ENCODE measurements around the gene ECM2. TPM values are rescaled to one million over a fixed set of nuclear protein-coding genes. Genes with fewer than 3 reads are reported as not detected.

ECM2 gene
- total RNA-seq, 1 donor = 62.2 TPM

DNA sequence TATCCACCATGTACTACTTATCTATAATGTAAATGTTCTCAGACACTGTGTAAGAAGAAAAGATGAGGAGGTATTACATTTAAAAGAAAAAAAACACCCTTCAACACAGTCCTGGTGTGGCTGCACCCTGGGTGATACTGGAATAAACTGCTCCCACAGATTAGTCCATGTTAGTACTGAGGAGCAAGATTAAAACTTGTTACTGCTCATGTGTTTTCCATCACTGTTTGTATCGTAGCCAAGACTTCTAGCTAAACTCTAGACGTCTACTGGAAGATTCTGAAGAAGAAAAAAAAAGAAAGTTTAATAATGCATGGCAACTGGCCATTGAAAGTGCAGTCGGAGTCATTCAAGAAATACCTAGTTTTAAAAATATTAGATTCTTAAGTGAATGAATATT is 53.5 kb downstream of the ECM2 start, which contains the start of gene ASPN:
Gene ASPN, minus strand, starts transcription at position 178 of the 400 bp plus-strand sequence.
- TF ChIP-seq CTCF (IDR thresholded peaks at IDR 0.05; ENCODE audit: extremely low read depth, low read depth, low read length) = no peak
- H3K9me3 ChIP-seq (ENCODE audit: low read depth, low read length) = no peaks in the 10 kb centered on the region
- no peaks in the 10 kb centered on the region for H3K36me3 ChIP-seq (ENCODE audit: insufficient read depth, low read length)
- no peak within 1 kb of the TSS for H3K27ac ChIP-seq (ENCODE audit: low read depth, low read length)
- no peaks in the 10 kb centered on the region for H3K27me3 ChIP-seq (ENCODE audit: insufficient read depth, low read length)
- DNase-seq (ENCODE audit: insufficient read length, low spot score, missing footprints) = no peak
- H2AFZ ChIP-seq (ENCODE audit: low read length) = peak within 1 kb of the TSS; percentile 77
- H4K20me1 ChIP-seq (ENCODE audit: insufficient read depth, low read length) = no peaks in the 10 kb centered on the region
- peaks cover 21% of the 10 kb centered on the region for H3K4me1 ChIP-seq (ENCODE audit: insufficient read depth, low read length)
- H3K4me2 ChIP-seq (ENCODE audit: insufficient read depth, low read length) = peak within 1 kb of the TSS; percentile 3
- H3K4me3 ChIP-seq (ENCODE audit: insufficient read depth, low read length) = no peak within 1 kb of the TSS
- H3K79me2 ChIP-seq (ENCODE audit: insufficient read depth, low read length) = no peaks in the 10 kb centered on the region

- Histone ChIP-seq H2AFZ (ENCODE audit: low read length) (peak overlapping the region; percentile 77), H3K27ac (ENCODE audit: low read depth, low read length) (no peak overlapping the region), H3K27me3 (ENCODE audit: insufficient read depth, low read length) (no peaks in the 10 kb centered on the region), H3K4me3 (ENCODE audit: insufficient read depth, low read length) (no peak overlapping the region), H3K4me1 (ENCODE audit: insufficient read depth, low read length) (peaks cover 21% of the 10 kb centered on the region), H3K36me3 (ENCODE audit: insufficient read depth, low read length) (no peaks in the 10 kb centered on the region), H3K4me2 (ENCODE audit: insufficient read depth, low read length) (peak overlapping the region; percentile 3), H3K9me3 (ENCODE audit: low read depth, low read length) (no peaks in the 10 kb centered on the region), H3K79me2 (ENCODE audit: insufficient read depth, low read length) (no peaks in the 10 kb centered on the region), H4K20me1 (ENCODE audit: insufficient read depth, low read length) (no peaks in the 10 kb centered on the region)
- no peak for DNase-seq (ENCODE audit: insufficient read length, low spot score, missing footprints)
- TF ChIP-seq CTCF (IDR thresholded peaks at IDR 0.05; ENCODE audit: extremely low read depth, low read depth, low read length) = no peak
Observed at GRCh38 chr9:92480986-92481633, 54.7 kb downstream of the ECM2 start.

DNA sequence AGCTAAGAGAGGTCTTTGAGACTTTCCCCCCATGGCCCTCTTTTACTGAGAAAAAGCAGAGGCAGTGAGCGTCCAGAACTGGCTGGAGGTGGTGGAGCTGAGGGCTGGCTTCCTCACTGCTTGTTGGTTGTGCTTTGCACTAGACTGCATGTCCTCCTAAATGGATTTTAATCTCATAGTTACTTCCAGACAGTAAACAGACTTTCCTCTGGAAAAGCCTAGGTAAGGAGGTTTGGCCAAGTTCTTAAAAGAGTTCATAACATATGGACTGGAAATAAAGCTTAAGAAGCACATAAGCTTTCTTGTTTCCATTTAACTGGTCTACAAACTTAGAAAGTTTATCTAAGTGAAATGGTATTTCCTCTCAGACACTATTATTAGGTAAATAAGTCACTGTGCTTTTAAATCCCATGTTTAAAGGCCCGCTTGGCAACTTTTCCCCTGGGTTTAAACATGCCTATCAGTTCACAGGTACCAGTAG is 55.5 kb downstream of the ECM2 start:
- H4K20me1 ChIP-seq (ENCODE audit: insufficient read depth, low read length) = no peaks in the 10 kb centered on the region
- H3K4me1 ChIP-seq (ENCODE audit: insufficient read depth, low read length) = peaks cover 21% of the 10 kb centered on the region
- H3K4me2 ChIP-seq (ENCODE audit: insufficient read depth, low read length) = peak overlapping the region; percentile 19
- DNase-seq (ENCODE audit: insufficient read length, low spot score, missing footprints) = peak; percentile 49
- no peak for TF ChIP-seq CTCF (IDR thresholded peaks at IDR 0.05; ENCODE audit: extremely low read depth, low read depth, low read length)
- H3K9me3 ChIP-seq (ENCODE audit: low read depth, low read length) = no peaks in the 10 kb centered on the region
- H3K27me3 ChIP-seq (ENCODE audit: insufficient read depth, low read length) = no peaks in the 10 kb centered on the region
- H2AFZ ChIP-seq (ENCODE audit: low read length) = peak overlapping the region; percentile 77
- no peak overlapping the region for H3K27ac ChIP-seq (ENCODE audit: low read depth, low read length)
- H3K79me2 ChIP-seq (ENCODE audit: insufficient read depth, low read length) = no peaks in the 10 kb centered on the region
- H3K36me3 ChIP-seq (ENCODE audit: insufficient read depth, low read length) = no peaks in the 10 kb centered on the region
- no peak overlapping the region for H3K4me3 ChIP-seq (ENCODE audit: insufficient read depth, low read length)

DNA sequence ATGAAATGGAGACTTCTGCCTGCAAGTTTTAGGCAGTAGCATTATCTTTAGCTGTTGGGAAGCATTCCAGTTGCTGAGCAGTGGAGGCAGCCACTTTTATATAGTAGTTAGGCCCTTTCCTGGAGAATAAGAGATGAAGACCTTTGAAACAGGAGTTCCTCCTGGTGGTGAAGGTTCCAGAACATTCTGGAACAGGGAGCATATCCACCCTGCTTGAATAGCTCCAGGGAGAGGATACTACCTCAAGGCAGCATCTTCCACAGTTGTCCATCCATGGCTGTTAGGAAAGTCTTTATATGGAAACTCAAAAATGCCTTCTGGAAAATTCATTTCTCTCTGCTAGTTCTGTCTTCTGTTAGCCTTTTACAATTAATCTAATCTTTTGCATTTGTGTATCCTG is 56.4 kb downstream of the ECM2 start:
- Histone ChIP-seq H3K9me3 (ENCODE audit: low read depth, low read length) (no peaks in the 10 kb centered on the region), H3K4me3 (ENCODE audit: insufficient read depth, low read length) (no peak overlapping the region), H3K27ac (ENCODE audit: low read depth, low read length) (no peak overlapping the region), H4K20me1 (ENCODE audit: insufficient read depth, low read length) (no peaks in the 10 kb centered on the region), H3K79me2 (ENCODE audit: insufficient read depth, low read length) (no peaks in the 10 kb centered on the region), H3K27me3 (ENCODE audit: insufficient read depth, low read length) (no peaks in the 10 kb centered on the region), H3K4me1 (ENCODE audit: insufficient read depth, low read length) (peaks cover 21% of the 10 kb centered on the region), H3K4me2 (ENCODE audit: insufficient read depth, low read length) (no peak overlapping the region), H3K36me3 (ENCODE audit: insufficient read depth, low read length) (no peaks in the 10 kb centered on the region), H2AFZ (ENCODE audit: low read length) (no peak overlapping the region)
- no peak for DNase-seq (ENCODE audit: insufficient read length, low spot score, missing footprints)
- TF ChIP-seq CTCF (IDR thresholded peaks at IDR 0.05; ENCODE audit: extremely low read depth, low read depth, low read length) = no peak
